HEK293 (cell line): Measurements from ENCODE around the gene CLNK.

Experiments used
- CTCF ChIA-PET: fragments of 350-600 bp; formaldehyde crosslinking; extraction: SDS; loops from one replicate; lab custom pipeline; 2021; ENCODE audit warnings: antibody characterized with exemption; lab: Yijun Ruan, JAX
- POLR2A ChIA-PET: fragments of 300-600 bp; formaldehyde crosslinking; extraction: SDS; loops from one replicate; lab custom pipeline; 2020; ENCODE audit warnings: antibody characterized with exemption, inconsistent platforms; lab: Yijun Ruan, JAX
- H3K27ac ChIP-seq: fragments of 200-500 bp; sonication (Bioruptor generic); 2 replicates; pipeline ENCODE4 v1.5.1; 2014; ENCODE audit warnings: low read depth, low read length, control low read depth, inconsistent platforms; ENCODE audit errors: extremely low read depth
- H3K36me3 ChIP-seq, 2 experiments: fragments of 200-500 bp in 1 of 2; sonication (Bioruptor generic) in 1 of 2; 1 replicate in 1 of 2; 2 replicates in 1 of 2; pipeline ENCODE4 v1.5.1; 2014 to 2017; ENCODE audit warnings: inconsistent platforms in 2 of 2, low read length in 2 of 2; ENCODE audit not compliant: control insufficient read depth in 2 of 2, insufficient read depth in 1 of 2
- H3K4me1 ChIP-seq: fragments of 200-500 bp; sonication (Bioruptor generic); 2 replicates; pipeline ENCODE4 v1.5.1; 2014; ENCODE audit warnings: mild to moderate bottlenecking, low read length, inconsistent platforms; ENCODE audit not compliant: control insufficient read depth, insufficient read depth
- H3K4me3 ChIP-seq: 2 replicates; pipeline ENCODE4 v1.5.1; 2011; ENCODE audit warnings: low read depth, mild to moderate bottlenecking, control low read depth, low read length, moderate library complexity
- H3K9me3 ChIP-seq: fragments of 200-500 bp; sonication (Bioruptor generic); 2 replicates; pipeline ENCODE4 v1.5.1; 2014; ENCODE audit warnings: low read depth, low read length, inconsistent platforms; ENCODE audit not compliant: control insufficient read depth, insufficient read depth
- AEBP2 ChIP-seq: fragments of 450-650 bp; formaldehyde crosslinking; IDR thresholded peaks from 2 replicates; pipeline ENCODE4 v1.5.1; 2016; ENCODE audit warnings: missing biosample characterization, missing genetic modification characterization, borderline replicate concordance
- GLI2 ChIP-seq: fragments of 450-650 bp; formaldehyde crosslinking; IDR thresholded peaks from 2 replicates; pipeline ENCODE4; 2017; ENCODE audit warnings: missing biosample characterization, missing genetic modification characterization, low read depth, borderline replicate concordance
- IKZF3 ChIP-seq: fragments of 450-650 bp; IDR thresholded peaks from 2 replicates; pipeline ENCODE4 v1.5.0; 2018; ENCODE audit warnings: missing biosample characterization, mild to moderate bottlenecking, missing genetic modification characterization, moderate library complexity
- MZF1 ChIP-seq: fragments of 450-650 bp; formaldehyde crosslinking; IDR thresholded peaks from 2 replicates; pipeline ENCODE4 v1.5.1; 2017; ENCODE audit warnings: missing biosample characterization, missing genetic modification characterization, borderline replicate concordance
- SETDB1 ChIP-seq: IDR thresholded peaks from one replicate; pipeline ENCODE4 v1.6.1; 2017; ENCODE audit warnings: mild to moderate bottlenecking, low read length, moderate library complexity, mixed read lengths; ENCODE audit not compliant: insufficient read length
- TRIM28 ChIP-seq: IDR thresholded peaks from 2 replicates; pipeline ENCODE4 v1.6.1; 2011; ENCODE audit warnings: low read length, control low read depth, borderline replicate concordance
- WT1 ChIP-seq: fragments of 450-650 bp; formaldehyde crosslinking; IDR thresholded peaks from 2 replicates; pipeline ENCODE4 v1.5.1; 2016; ENCODE audit warnings: missing biosample characterization, missing genetic modification characterization
- ZBTB48 ChIP-seq: fragments of 450-650 bp; formaldehyde crosslinking; IDR thresholded peaks from 2 replicates; pipeline ENCODE4 v1.5.1; 2016; ENCODE audit warnings: missing biosample characterization, missing genetic modification characterization
- ZBTB7A ChIP-seq: fragments of 450-650 bp; formaldehyde crosslinking; IDR thresholded peaks from 2 replicates; pipeline ENCODE4 v1.5.1; 2016; ENCODE audit warnings: low read depth, missing biosample characterization, missing genetic modification characterization
- ZBTB8A ChIP-seq: fragments of 450-650 bp; formaldehyde crosslinking; IDR thresholded peaks from 2 replicates; pipeline ENCODE4 v1.5.1; 2016; ENCODE audit warnings: missing biosample characterization, missing genetic modification characterization
- ZEB2 ChIP-seq: fragments of 450-650 bp; formaldehyde crosslinking; IDR thresholded peaks from 2 replicates; pipeline ENCODE4 v1.5.1; 2016; ENCODE audit warnings: missing biosample characterization, missing genetic modification characterization
- ZFP41 ChIP-seq: fragments of 450-650 bp; formaldehyde crosslinking; IDR thresholded peaks from 2 replicates; pipeline ENCODE4 v1.5.1; 2016; ENCODE audit warnings: missing biosample characterization, missing genetic modification characterization, borderline replicate concordance
- ZNF10 ChIP-seq: fragments of 450-650 bp; formaldehyde crosslinking; IDR thresholded peaks from 2 replicates; pipeline ENCODE4 v1.5.1; 2017; ENCODE audit warnings: missing biosample characterization, missing genetic modification characterization
- ZNF132 ChIP-seq: fragments of 450-650 bp; formaldehyde crosslinking; IDR thresholded peaks from 2 replicates; pipeline ENCODE4 v1.5.1; 2017; ENCODE audit warnings: missing biosample characterization, missing genetic modification characterization, borderline replicate concordance
- ZNF146 ChIP-seq: fragments of 450-650 bp; formaldehyde crosslinking; IDR thresholded peaks from 2 replicates; pipeline ENCODE4 v1.5.1; 2016; ENCODE audit warnings: missing biosample characterization, missing genetic modification characterization
- ZNF175 ChIP-seq: fragments of 450-650 bp; formaldehyde crosslinking; IDR thresholded peaks from 2 replicates; pipeline ENCODE4 v1.5.1; 2016; ENCODE audit warnings: missing biosample characterization, missing genetic modification characterization
- ZNF211 ChIP-seq: fragments of 450-650 bp; formaldehyde crosslinking; IDR thresholded peaks from 2 replicates; pipeline ENCODE4 v1.5.1; 2016; ENCODE audit warnings: low read depth, missing biosample characterization, missing genetic modification characterization
- ZNF23 ChIP-seq: fragments of 450-650 bp; formaldehyde crosslinking; IDR thresholded peaks from 2 replicates; pipeline ENCODE4 v1.5.1; 2016; ENCODE audit warnings: missing biosample characterization, missing genetic modification characterization, borderline replicate concordance
- ZNF311 ChIP-seq: fragments of 450-650 bp; formaldehyde crosslinking; IDR thresholded peaks from 2 replicates; pipeline ENCODE4 v1.5.1; 2017; ENCODE audit warnings: missing biosample characterization, missing genetic modification characterization, borderline replicate concordance
- ZNF350 ChIP-seq: fragments of 450-650 bp; formaldehyde crosslinking; IDR thresholded peaks from 2 replicates; pipeline ENCODE4 v1.5.0; 2017; ENCODE audit warnings: missing biosample characterization, mild to moderate bottlenecking, missing genetic modification characterization
- ZNF366 ChIP-seq: fragments of 450-650 bp; formaldehyde crosslinking; conservative IDR thresholded peaks from 2 replicates; pipeline ENCODE4 v1.5.1; 2016; ENCODE audit warnings: missing biosample characterization, missing genetic modification characterization
- ZNF555 ChIP-seq: fragments of 450-650 bp; formaldehyde crosslinking; conservative IDR thresholded peaks from 2 replicates; pipeline ENCODE4 v1.5.1; 2017; ENCODE audit warnings: missing biosample characterization, mild to moderate bottlenecking, missing genetic modification characterization, inconsistent platforms
- ZNF560 ChIP-seq: fragments of 450-650 bp; formaldehyde crosslinking; IDR thresholded peaks from 2 replicates; pipeline ENCODE4 v1.5.1; 2017; ENCODE audit warnings: missing biosample characterization, missing genetic modification characterization, borderline replicate concordance
- ZNF626 ChIP-seq: fragments of 450-650 bp; sonication (Bioruptor Pico); formaldehyde crosslinking; IDR thresholded peaks from 2 replicates; pipeline ENCODE4 v1.5.1; 2018; ENCODE audit warnings: missing biosample characterization, missing genetic modification characterization, inconsistent platforms
- ZNF670 ChIP-seq: fragments of 450-650 bp; formaldehyde crosslinking; IDR thresholded peaks from 2 replicates; pipeline ENCODE4 v1.5.1; 2016; ENCODE audit warnings: missing biosample characterization, missing genetic modification characterization, low read depth
- ZNF677 ChIP-seq: fragments of 450-650 bp; IDR thresholded peaks from 2 replicates; pipeline ENCODE4 v1.5.0; 2018; ENCODE audit warnings: missing biosample characterization, mild to moderate bottlenecking, missing genetic modification characterization, moderate library complexity

The CLNK gene

GRCh38 chr4:10671799-10672198 lies 12.8 kb downstream of the CLNK start:
- Histone ChIP-seq H3K36me3 (no peaks in the 10 kb centered on the region), H3K27ac (no peak overlapping the region), H3K4me3 (no peak overlapping the region), H3K4me1 (no peaks in the 10 kb centered on the region), H3K9me3 (no peaks in the 10 kb centered on the region)
- ChIA-PET POLR2A (no interaction called here), CTCF (no interaction called here)
- TF ChIP-seq ZNF175 (tag by site-specific recombination) (no peak), ZNF146 (tag by site-specific recombination) (no peak), ZNF670 (no peak)

- ChIA-PET CTCF (no interaction called here), POLR2A (no interaction called here)
- Histone ChIP-seq H3K4me3 (no peak overlapping the region), H3K36me3 (no peaks in the 10 kb centered on the region), H3K4me1 (no peaks in the 10 kb centered on the region), H3K27ac (no peak overlapping the region), H3K9me3 (no peaks in the 10 kb centered on the region)
- TF ChIP-seq TRIM28 (no peak), ZNF560 (tag by site-specific recombination) (no peak), SETDB1 (no peak), GLI2 (tag by site-specific recombination) (no peak), ZNF211 (tag by site-specific recombination) (no peak), ZNF23 (tag by site-specific recombination) (no peak), ZNF626 (tag by site-specific recombination) (no peak), ZNF366 (no peak), ZBTB8A (tag by site-specific recombination) (no peak), ZNF677 (tag by site-specific recombination) (no peak), ZBTB7A (tag by site-specific recombination) (no peak), ZNF555 (tag by site-specific recombination) (no peak), WT1 (tag by site-specific recombination) (no peak), ZNF10 (no peak)
Observed at GRCh38 chr4:10671366-10671765, 13.2 kb downstream of the CLNK start.

DNA sequence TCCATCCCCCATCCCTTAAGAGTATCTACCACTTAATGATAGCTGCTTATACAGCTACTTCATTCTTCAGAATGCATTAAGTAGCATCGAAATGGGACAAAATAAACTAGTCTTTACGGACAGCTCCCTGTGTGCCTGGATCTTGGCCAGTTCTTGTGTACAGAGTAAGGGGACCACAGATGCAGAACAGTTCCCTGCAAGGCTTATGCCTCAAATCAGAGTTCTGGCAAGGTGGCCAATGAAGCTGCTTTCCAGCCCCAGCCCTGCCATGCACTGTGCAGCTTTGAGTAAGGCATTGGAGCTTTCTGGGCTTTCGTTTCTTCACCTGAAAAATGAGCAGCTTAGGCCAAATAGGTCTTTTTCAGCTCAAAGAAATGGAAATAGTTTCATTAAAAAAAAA lies 14.2 kb downstream of the CLNK start:
- no peaks in the 10 kb centered on the region for H3K36me3 ChIP-seq
- ChIA-PET CTCF (interaction anchor here (0.7 kb wide), 1 partner anchor 266 kb away, joined by 3 read pairs; no protein-coding TSS in a partner anchor), POLR2A (no interaction called here)
- H3K4me3 ChIP-seq: no peak overlapping the region
- H3K27ac ChIP-seq: no peak overlapping the region
- no peaks in the 10 kb centered on the region for H3K9me3 ChIP-seq
- TF ChIP-seq ZNF132 (tag by site-specific recombination): no peak
- TF ChIP-seq MZF1 (tag by site-specific recombination): no peak
- TF ChIP-seq AEBP2 (tag by site-specific recombination): no peak
- TF ChIP-seq ZNF350: no peak
- no peak for TF ChIP-seq ZBTB48 (tag by site-specific recombination)
- TF ChIP-seq IKZF3 (tag by site-specific recombination): no peak
- no peak for TF ChIP-seq ZNF560 (tag by site-specific recombination)
- no peak for TF ChIP-seq ZNF311 (tag by site-specific recombination)
- TF ChIP-seq ZNF146 (tag by site-specific recombination): no peak
- no peak for TF ChIP-seq ZEB2 (tag by site-specific recombination)
- TF ChIP-seq ZFP41 (tag by site-specific recombination): no peak
- H3K4me1 ChIP-seq: no peaks in the 10 kb centered on the region
